Limb (tissue), 2 donors: ENCODE results near the gene CEMIP.
"Not testable (repeated sequence)": the region's sequence is repeated elsewhere in the genome, so short reads cannot be mapped to it uniquely, and the experiment has no call there.

ENCODE experiments used
- DNase-seq, 2 donors: peaks; one replicate each; pipeline ENCODE4 v3.0.0-alpha.2; 2016; ENCODE audit errors: extremely low spot score in 2 of 2

Gene CEMIP

GRCh38 chr15:80760960-80761359 lies 18.2 kb upstream of the CEMIP start:
- no peak for DNase-seq

DNA sequence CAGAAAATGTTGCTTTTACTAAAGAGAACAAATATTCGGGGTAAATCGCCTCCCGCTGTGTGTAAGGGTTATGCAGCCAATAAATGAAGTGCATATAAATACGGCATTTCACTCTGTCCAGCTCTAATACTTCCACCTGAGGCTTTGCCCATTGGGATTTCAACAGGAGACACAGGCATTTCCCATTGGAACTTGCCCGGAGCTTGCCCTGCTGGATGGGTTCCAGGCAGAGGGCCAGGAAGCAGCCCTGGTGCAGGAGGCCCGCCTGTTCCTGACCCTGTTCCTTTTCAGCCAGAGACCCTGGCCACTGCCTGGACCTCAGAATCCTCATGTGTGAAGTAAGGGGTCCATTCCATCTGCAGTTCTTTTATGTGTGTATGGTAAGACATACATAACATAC lies 17.4 kb upstream of the CEMIP start:
- no peak for DNase-seq

GRCh38 chr15:80763235-80763634 lies 15.9 kb upstream of the CEMIP start:
- not testable (repeated sequence) for DNase-seq

GRCh38 chr15:80764535-80764934 lies 14.6 kb upstream of the CEMIP start:
- DNase-seq = no peak

DNA sequence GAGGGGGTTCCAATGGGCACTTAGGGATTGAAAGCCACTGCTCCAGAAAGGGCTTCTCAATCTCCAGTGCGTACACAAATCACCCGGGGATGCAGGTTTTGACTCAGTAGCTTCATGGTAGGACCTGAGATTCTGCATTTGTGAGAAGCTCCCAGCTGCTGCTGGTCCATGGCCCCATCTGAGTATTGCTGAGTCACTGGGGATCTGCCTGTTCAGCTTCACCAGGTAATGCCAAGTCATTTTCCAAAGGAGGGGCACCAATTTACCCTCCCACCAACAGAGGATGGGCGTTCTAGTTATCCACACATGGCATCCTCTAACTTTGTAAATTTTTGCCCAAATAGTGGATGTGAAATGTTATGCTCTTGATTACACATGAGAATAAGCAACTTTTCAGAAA lies 12.9 kb upstream of the CEMIP start:
- DNase-seq = no peak

DNA sequence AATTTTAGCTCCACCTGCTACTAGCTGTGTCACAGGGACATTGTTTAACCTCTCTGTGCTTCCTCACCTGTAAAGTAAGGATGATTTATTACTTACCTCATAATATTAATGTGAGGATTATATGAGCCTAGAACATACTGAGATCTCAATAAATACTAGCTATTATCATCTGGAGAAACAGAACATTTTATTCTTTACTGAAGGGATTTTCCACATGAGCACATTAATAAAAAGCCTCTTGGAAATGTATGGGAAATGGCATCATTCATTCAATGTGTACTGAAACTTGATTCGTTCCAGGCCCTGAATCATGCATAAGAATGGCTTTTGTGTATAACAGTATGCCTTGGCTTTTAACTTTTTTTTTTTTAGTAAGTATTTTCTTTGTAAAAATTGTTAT lies 11.0 kb upstream of the CEMIP start:
- no peak for DNase-seq

DNA sequence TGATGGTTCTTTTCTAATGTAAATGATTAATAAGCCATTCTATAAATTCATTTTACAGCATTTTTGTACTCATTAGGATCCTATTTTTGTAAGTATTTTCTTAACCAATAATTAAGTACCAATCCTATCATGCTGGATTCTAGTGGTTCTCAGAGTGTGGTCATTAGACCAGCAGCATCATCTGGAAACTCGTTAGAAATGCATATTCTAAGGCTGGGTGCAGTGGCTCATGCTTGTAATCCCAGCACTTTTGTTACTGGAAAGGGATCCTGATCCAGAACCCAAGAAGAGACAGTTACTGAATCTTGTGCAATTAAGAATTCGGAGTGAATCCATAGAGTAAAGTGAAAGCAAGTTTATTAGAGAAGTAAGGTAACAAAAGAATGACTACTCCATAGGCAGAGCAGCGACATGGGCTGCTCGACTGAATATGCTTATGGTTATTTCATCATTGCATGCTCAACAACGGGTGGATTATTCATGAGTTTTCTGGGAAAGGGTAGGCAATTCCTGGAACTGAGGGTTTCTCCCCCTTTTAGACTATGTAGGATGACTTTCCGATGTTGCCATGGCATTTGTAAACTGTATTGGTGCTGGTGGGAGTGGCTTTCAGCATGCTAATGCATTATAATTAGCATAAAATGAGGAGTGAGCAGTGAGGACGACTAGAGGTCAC lies 9.9 kb upstream of the CEMIP start:
- DNase-seq = no peak

GRCh38 chr15:80769829-80770705 lies 9.1 kb upstream of the CEMIP start:
- DNase-seq = no peak

DNA sequence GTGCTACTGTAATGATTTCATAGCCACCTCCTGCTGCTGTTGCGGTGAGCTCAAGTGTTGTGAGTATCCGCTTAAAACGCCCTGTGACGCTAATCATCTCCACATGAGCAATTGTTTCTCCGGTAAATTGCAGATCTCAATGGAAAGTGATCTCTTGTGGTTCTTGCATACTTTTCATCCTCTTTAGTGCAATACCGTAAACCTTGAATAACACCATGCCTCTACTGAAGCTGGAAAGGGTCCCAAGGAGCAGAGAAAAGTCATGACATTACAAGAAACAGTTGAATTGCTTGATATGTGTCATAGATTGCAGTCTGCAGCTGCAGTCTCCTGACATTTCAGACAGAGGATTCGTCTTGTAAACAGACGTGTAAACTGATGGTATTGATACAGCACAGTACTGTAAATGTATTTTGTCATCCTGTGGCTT lies 6.0 kb upstream of the CEMIP start:
- no peak for DNase-seq

DNA sequence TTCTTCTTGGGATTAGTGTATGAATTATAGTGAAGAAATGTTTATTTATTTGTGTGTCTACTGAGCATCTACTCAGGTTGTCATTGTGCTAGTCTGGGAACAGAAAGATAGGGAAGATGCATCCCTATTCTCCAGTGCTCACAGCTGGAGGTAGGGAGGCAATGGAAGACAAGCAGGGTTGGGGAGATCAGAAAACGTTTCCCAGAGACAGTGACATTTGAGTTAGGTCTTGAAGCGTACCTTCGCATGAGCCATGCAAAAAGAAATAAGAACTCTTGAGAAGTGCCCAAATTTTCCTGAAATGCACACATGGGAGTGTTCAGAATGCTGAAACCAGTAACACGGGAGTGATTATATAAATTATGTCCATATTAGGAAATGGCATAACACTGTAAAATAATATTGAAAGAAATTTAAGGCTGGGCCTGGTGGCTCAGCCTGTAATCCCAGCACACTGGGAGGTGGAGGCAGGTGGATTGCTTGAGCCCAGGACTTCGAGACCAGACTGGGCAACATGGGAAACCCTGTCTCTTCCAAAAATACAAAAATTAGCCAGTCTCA lies 5.3 kb upstream of the CEMIP start:
- DNase-seq = no peak

- no peak for DNase-seq
Observed at GRCh38 chr15:80774486-80774885, 4.7 kb upstream of the CEMIP start.

GRCh38 chr15:80775338-80775737 lies 3.8 kb upstream of the CEMIP start:
- no peak for DNase-seq

DNA sequence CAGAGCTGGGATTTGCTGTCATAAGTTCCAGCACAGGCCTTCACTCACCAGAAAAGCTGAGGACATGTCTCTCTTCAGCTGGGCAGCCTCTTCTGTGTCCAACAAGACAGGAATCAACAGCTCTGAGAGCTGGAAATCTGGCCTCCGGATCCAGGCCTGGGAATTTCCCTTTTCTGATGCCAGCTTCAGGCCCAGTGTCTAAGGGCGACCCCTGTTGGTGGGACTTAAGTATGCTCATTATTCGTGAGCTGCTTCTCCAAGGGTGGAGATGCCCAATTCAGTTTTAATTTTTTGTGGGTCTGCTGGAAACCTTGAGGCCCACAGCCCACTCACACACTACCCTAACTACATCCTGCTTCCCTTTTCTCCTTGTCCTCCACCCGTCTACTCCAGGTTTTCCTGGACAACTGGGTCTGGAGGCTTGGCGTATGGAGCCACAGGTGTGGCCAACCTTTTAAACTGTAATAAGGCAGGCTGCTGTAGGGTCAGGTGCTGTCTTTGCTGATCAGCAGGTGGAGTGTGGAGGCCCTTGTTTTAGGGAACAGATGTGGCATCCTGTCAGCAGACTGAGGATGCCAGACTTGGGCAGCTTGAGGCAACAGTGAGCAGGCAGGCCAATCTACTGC lies 2.6 kb upstream of the CEMIP start:
- DNase-seq = peak; percentile 67 to 80

- no peak for DNase-seq
Observed at GRCh38 chr15:80777137-80777536, 2.0 kb upstream of the CEMIP start.

- DNase-seq = no peak
Observed at GRCh38 chr15:80777826-80778620, 1.1 kb upstream of the CEMIP start.

- DNase-seq = no peak
Observed at GRCh38 chr15:80778621-80778963, 578 bp upstream of the CEMIP start.

GRCh38 chr15:80779658-80780415 lies 667 bp downstream of the CEMIP start:
- peak in 1 of 2 donors; percentile 53 for DNase-seq

DNA sequence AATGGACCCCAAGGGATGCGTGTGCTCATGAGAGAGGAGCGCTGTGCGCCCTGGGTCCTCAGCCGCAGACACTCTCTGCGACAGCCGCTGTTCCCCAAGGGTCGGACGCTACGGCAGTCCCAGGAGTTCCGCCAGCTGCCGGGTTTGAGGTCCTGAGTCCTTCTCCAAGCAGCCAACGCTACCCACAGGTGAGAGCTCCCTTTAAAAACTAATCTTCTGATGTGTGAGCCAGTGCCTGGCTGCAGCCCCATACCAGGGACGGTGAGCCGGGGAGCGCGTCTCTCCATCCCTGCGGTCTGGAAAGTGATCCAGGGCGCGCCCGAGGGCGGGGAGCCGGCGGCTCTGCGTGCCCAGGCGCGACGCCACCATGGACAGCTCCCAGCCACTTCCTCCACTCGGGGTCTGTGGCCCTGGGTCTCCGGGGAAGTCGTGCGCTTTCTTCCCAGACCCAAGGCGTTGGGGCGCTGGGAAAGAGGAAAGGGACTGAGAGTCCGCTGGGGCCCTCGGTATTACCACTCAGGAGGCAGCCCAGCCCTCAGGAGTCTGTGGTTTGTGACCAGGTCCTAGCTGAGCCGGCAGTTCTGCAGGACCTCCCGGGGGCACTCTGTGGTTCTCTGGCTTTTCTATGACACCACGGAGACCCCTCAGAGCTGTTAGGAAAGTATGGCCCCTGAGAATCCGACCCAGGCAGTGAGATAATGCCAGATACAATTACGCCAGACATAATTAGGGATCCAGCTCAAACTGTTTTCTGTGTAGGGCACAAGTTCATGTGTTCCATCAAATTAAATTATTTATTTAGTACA lies 1.4 kb downstream of the CEMIP start:
- DNase-seq = peak; percentile 37 to 84

- DNase-seq = no peak
Observed at GRCh38 chr15:80783260-80783659, 4.1 kb downstream of the CEMIP start.

- DNase-seq = no peak
Observed at GRCh38 chr15:80785335-80785734, 6.2 kb downstream of the CEMIP start.
